Esophagus muscularis mucosa (tissue), 4 donors: Measurements from ENCODE around the gene PTGIS.

Source experiments
- EP300 ChIP-seq: sonication (generic); formaldehyde crosslinking; IDR thresholded peaks from one replicate; pipeline ENCODE4 v1.6.1; 2017; ENCODE audit warnings: antibody characterized with exemption
- POLR2A ChIP-seq: fragments of 450-650 bp; IDR thresholded peaks from one replicate; pipeline ENCODE4 v1.6.1; 2017; ENCODE audit warnings: antibody characterized with exemption, moderate library complexity, mild to moderate bottlenecking, low read depth
- TF ChIP-seq, protein P1 (sequence below), 3 experiments: fragments of 200-600 bp in 2 of 3; fragments of 450-650 bp in 1 of 3; sonication (generic) in 2 of 3; IDR thresholded peaks; one replicate each; pipeline ENCODE4 v1.5.1; 2017 to 2019; ENCODE audit warnings: antibody characterized with exemption in 3 of 3, mild to moderate bottlenecking in 2 of 3, moderate library complexity in 1 of 3

DNA sequence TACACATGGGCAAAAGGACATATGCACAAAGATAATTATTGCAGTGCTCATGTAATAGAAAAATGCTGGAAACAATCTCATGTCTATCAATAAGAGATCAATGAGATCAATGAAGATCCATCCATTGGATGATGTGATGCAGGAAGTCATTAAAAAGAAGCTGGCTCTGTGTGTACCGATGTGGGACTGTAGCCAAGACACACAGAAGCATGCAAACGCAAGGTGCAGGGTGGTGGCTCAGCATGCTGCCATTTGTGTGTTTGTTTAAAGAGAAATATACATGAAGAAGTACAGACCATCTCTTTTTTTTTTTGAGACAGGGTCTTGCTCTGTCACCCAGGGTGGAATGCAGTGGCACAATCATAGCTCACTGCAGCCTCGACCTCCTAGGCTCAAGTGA lies 52.4 kb downstream of the PTGIS start:
- TF ChIP-seq, protein P1, sequence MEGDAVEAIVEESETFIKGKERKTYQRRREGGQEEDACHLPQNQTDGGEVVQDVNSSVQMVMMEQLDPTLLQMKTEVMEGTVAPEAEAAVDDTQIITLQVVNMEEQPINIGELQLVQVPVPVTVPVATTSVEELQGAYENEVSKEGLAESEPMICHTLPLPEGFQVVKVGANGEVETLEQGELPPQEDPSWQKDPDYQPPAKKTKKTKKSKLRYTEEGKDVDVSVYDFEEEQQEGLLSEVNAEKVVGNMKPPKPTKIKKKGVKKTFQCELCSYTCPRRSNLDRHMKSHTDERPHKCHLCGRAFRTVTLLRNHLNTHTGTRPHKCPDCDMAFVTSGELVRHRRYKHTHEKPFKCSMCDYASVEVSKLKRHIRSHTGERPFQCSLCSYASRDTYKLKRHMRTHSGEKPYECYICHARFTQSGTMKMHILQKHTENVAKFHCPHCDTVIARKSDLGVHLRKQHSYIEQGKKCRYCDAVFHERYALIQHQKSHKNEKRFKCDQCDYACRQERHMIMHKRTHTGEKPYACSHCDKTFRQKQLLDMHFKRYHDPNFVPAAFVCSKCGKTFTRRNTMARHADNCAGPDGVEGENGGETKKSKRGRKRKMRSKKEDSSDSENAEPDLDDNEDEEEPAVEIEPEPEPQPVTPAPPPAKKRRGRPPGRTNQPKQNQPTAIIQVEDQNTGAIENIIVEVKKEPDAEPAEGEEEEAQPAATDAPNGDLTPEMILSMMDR (IDR thresholded peaks at IDR 0.05), result no peak
- TF ChIP-seq POLR2A, result no peak
- no peak for TF ChIP-seq EP300
